ENCODE results near the gene R3HDM2. TPM values are rescaled to one million over a fixed set of nuclear protein-coding genes. Genes with fewer than 3 reads are reported as not detected.

The R3HDM2 gene
- total and polyA plus RNA-seq, 2 of the 13 experiments (the other 11 are each of a cell fraction or from before 2014, with no cell fraction given): 11.1 to 23.5 TPM

- no peak for TF ChIP-seq ZNF512 (CRISPR knock-in tag; IDR thresholded peaks at IDR 0.05)
- peak; percentile 48; the same call in 1 of the 2 replicates for TF ChIP-seq PATZ1 (CRISPR knock-in tag; IDR thresholded peaks at IDR 0.05)
- TF ChIP-seq ZNF3 (CRISPR knock-in tag; IDR thresholded peaks at IDR 0.05): no peak
- TF ChIP-seq FOXO4 (CRISPR knock-in tag; conservative IDR thresholded peaks at IDR 0.05): no peak
- TF ChIP-seq ZNF773 (CRISPR knock-in tag; IDR thresholded peaks at IDR 0.05; ENCODE audit: borderline replicate concordance): no peak
- TF ChIP-seq ZNF121 (CRISPR knock-in tag; IDR thresholded peaks at IDR 0.05): no peak
- TF ChIP-seq BCL6 (CRISPR knock-in tag; IDR thresholded peaks at IDR 0.05): no peak
- no peak for TF ChIP-seq NCOA5 (CRISPR knock-in tag; IDR thresholded peaks at IDR 0.05)
- peak; percentile 48 for TF ChIP-seq U2AF1 (optimal IDR thresholded peaks at IDR 0.05; ENCODE audit: low read depth, low read length)
- TF ChIP-seq NR3C1 (CRISPR knock-in tag; IDR thresholded peaks at IDR 0.05): no peak
- no peak for TF ChIP-seq EEA1 (CRISPR knock-in tag; IDR thresholded peaks at IDR 0.05; ENCODE audit: borderline replicate concordance)
- TF ChIP-seq ZNF274 (CRISPR knock-in tag; IDR thresholded peaks at IDR 0.05): no peak
- no peak for TF ChIP-seq NKX3-1 (CRISPR knock-in tag; IDR thresholded peaks at IDR 0.05)
- no peak for TF ChIP-seq ZNF766 (CRISPR knock-in tag; IDR thresholded peaks at IDR 0.05; ENCODE audit: borderline replicate concordance)
- TF ChIP-seq TOPORS (CRISPR knock-in tag; IDR thresholded peaks at IDR 0.05): 0 out of 2 replicates have a peak, but pooled peaks have one; percentile 40
- 0 out of 2 replicates have a peak, but pooled peaks have one; percentile 79 for TF ChIP-seq ZNF225 (CRISPR knock-in tag; IDR thresholded peaks at IDR 0.05)
- no peak for TF ChIP-seq ZNF296 (CRISPR knock-in tag; conservative IDR thresholded peaks at IDR 0.05)
- TF ChIP-seq ZNF589 (CRISPR knock-in tag; conservative IDR thresholded peaks at IDR 0.05): no peak
- TF ChIP-seq ZNF883 (CRISPR knock-in tag; IDR thresholded peaks at IDR 0.05; ENCODE audit: not compliant biosample characterization): no peak
- no peak for TF ChIP-seq ZNF616 (CRISPR knock-in tag; IDR thresholded peaks at IDR 0.05; ENCODE audit: low read depth)
- TF ChIP-seq MED8 (CRISPR knock-in tag; IDR thresholded peaks at IDR 0.05; ENCODE audit: insufficient replicate concordance): peak; percentile 49
- peak; percentile 46 for TF ChIP-seq ZFX (CRISPR knock-in tag; IDR thresholded peaks at IDR 0.05; ENCODE audit: low read depth)
- no peak for TF ChIP-seq ZXDC (CRISPR knock-in tag; IDR thresholded peaks at IDR 0.05)
- TF ChIP-seq DNMT1 (CRISPR knock-in tag; IDR thresholded peaks at IDR 0.05): no peak
Observed at GRCh38 chr12:57235017-57235727, 195.7 kb downstream of the R3HDM2 start (continued).
